Glutamatergic neuron (in vitro differentiated cells): ENCODE data around the gene SEC11A. TPM values are rescaled to one million over a fixed set of nuclear protein-coding genes. Genes with fewer than 3 reads are reported as not detected.
"Not testable (repeated sequence)": the region's sequence is repeated elsewhere in the genome, so short reads cannot be mapped to it uniquely, and the experiment has no call there.

Source experiments
- DNase-seq: peaks from one replicate; pipeline ENCODE4 v3.0.0; 2022
- H3K27ac Mint-ChIP-seq: one replicate; pipeline ENCODE4 v1.8.0; 2020; ENCODE audit warnings: mild to moderate bottlenecking, mixed read lengths, inconsistent platforms; ENCODE audit not compliant: unreplicated experiment
- H3K27me3 Mint-ChIP-seq: one replicate; pipeline ENCODE4 v1.8.0; 2020; ENCODE audit warnings: mild to moderate bottlenecking, moderate library complexity, mixed read lengths, inconsistent platforms; ENCODE audit not compliant: unreplicated experiment
- H3K36me3 Mint-ChIP-seq: one replicate; pipeline ENCODE4 v1.8.0; 2020; ENCODE audit warnings: mild to moderate bottlenecking, mixed read lengths, inconsistent platforms; ENCODE audit not compliant: unreplicated experiment
- H3K4me1 Mint-ChIP-seq: one replicate; pipeline ENCODE4 v1.8.0; 2020; ENCODE audit warnings: mild to moderate bottlenecking, low read depth, mixed read lengths, inconsistent platforms; ENCODE audit not compliant: unreplicated experiment
- H3K4me3 Mint-ChIP-seq: one replicate; pipeline ENCODE4 v1.8.0; 2020; ENCODE audit warnings: mild to moderate bottlenecking, mixed read lengths, inconsistent platforms; ENCODE audit not compliant: unreplicated experiment
- H3K9me3 Mint-ChIP-seq: one replicate; pipeline ENCODE4 v1.8.0; 2020; ENCODE audit warnings: mild to moderate bottlenecking, moderate library complexity, mixed read lengths, inconsistent platforms; ENCODE audit not compliant: unreplicated experiment
- total RNA-seq: library from RNA; stranded (reverse); fragmentation: NEBNext Ultra II Directional; extraction: Animal tissue kit (Norgen Biotek cat#: 25700); gene quantifications from one replicate; pipeline ENCODE4 v1.2.1, GENCODE V29; 2021; ENCODE audit not compliant: unreplicated experiment
- TF ChIP-seq, protein P1 (sequence below): fragments of 200-600 bp; sonication (generic); IDR thresholded peaks from one replicate; pipeline ENCODE4 v1.5.0; 2021; ENCODE audit not compliant: partially characterized antibody, unreplicated experiment

The SEC11A gene
- total RNA-seq, 1 donor from 2014 or later = 84.3 TPM

- no peaks in the 10 kb centered on the region for H3K27me3 Mint-ChIP-seq
- H3K4me1 Mint-ChIP-seq = peaks cover 2% of the 10 kb centered on the region
- H3K9me3 Mint-ChIP-seq = no peaks in the 10 kb centered on the region
- H3K36me3 Mint-ChIP-seq = no peaks in the 10 kb centered on the region
- H3K4me3 Mint-ChIP-seq = no peak overlapping the region
- H3K27ac Mint-ChIP-seq = no peak overlapping the region
- TF ChIP-seq, protein P1, sequence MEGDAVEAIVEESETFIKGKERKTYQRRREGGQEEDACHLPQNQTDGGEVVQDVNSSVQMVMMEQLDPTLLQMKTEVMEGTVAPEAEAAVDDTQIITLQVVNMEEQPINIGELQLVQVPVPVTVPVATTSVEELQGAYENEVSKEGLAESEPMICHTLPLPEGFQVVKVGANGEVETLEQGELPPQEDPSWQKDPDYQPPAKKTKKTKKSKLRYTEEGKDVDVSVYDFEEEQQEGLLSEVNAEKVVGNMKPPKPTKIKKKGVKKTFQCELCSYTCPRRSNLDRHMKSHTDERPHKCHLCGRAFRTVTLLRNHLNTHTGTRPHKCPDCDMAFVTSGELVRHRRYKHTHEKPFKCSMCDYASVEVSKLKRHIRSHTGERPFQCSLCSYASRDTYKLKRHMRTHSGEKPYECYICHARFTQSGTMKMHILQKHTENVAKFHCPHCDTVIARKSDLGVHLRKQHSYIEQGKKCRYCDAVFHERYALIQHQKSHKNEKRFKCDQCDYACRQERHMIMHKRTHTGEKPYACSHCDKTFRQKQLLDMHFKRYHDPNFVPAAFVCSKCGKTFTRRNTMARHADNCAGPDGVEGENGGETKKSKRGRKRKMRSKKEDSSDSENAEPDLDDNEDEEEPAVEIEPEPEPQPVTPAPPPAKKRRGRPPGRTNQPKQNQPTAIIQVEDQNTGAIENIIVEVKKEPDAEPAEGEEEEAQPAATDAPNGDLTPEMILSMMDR = no peak
- no peak for DNase-seq
Observed at GRCh38 chr15:84696757-84697156, 19.2 kb downstream of the SEC11A start.

GRCh38 chr15:84690342-84690741 lies 25.6 kb downstream of the SEC11A start:
- Mint-ChIP-seq H3K36me3 (peaks cover 9% of the 10 kb centered on the region), H3K27me3 (peaks cover 3% of the 10 kb centered on the region), H3K4me1 (no peaks in the 10 kb centered on the region), H3K9me3 (peaks cover 4% of the 10 kb centered on the region), H3K27ac (peak overlapping the region; percentile 26), H3K4me3 (no peak overlapping the region)
- TF ChIP-seq, protein P1 = no peak
- no peak for DNase-seq

DNA sequence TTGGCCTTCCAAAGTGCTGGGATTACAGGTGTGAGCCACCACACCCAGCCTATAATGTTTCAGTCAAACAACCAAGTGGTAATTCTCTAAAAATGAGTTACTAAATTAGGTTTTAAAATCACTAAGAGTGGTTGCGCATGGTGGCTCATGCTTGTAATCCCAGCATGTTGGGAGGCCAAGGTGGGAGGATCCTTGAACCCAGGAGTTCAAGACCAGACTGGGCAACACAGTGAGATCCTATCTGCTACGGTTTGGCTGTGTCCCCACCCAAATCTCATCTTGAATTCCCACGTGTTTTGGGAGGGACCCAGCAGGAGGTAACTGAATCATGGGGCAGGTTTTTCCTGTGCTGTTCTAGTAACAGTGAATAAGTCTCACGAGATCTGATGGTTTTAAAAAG lies 26.1 kb downstream of the SEC11A start:
- Mint-ChIP-seq H3K36me3 (peaks cover 9% of the 10 kb centered on the region), H3K4me3 (no peak overlapping the region), H3K4me1 (no peaks in the 10 kb centered on the region), H3K27me3 (peaks cover 3% of the 10 kb centered on the region), H3K9me3 (peaks cover 4% of the 10 kb centered on the region), H3K27ac (no peak overlapping the region)
- TF ChIP-seq, protein P1 = no peak
- DNase-seq = no peak

GRCh38 chr15:84686446-84686845 lies 29.5 kb downstream of the SEC11A start:
- H3K4me1 Mint-ChIP-seq, H3K9me3 Mint-ChIP-seq, H3K27me3 Mint-ChIP-seq, H3K36me3 Mint-ChIP-seq, H3K27ac Mint-ChIP-seq, DNase-seq, H3K4me3 Mint-ChIP-seq: not testable (repeated sequence)

DNA sequence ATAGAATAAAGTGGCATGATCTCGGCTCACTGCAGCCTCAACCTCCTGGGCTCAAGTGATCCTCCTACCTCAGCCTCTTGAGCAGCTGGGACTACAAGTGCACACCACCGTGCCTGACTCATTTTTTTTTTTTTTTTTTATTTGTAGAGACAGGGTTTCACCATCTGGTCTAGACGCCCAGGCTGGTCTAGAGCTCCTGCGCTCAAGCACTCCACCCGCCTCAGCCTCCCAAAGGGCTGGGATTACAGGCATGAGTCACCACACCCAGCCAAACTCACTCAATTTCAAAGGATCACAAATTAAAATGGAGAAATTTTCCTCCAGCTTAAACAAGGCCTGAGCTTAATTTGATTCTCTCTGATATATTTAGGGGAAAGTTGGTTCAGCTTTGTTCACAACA lies 30.6 kb downstream of the SEC11A start:
- peak overlapping the region; percentile 76 for H3K27ac Mint-ChIP-seq
- TF ChIP-seq, protein P1 = no peak
- no peak overlapping the region for H3K4me3 Mint-ChIP-seq
- peaks cover 3% of the 10 kb centered on the region for H3K27me3 Mint-ChIP-seq
- DNase-seq = peak; percentile 47
- H3K9me3 Mint-ChIP-seq = peaks cover 7% of the 10 kb centered on the region
- peaks cover 4% of the 10 kb centered on the region for H3K36me3 Mint-ChIP-seq
- no peaks in the 10 kb centered on the region for H3K4me1 Mint-ChIP-seq

DNA sequence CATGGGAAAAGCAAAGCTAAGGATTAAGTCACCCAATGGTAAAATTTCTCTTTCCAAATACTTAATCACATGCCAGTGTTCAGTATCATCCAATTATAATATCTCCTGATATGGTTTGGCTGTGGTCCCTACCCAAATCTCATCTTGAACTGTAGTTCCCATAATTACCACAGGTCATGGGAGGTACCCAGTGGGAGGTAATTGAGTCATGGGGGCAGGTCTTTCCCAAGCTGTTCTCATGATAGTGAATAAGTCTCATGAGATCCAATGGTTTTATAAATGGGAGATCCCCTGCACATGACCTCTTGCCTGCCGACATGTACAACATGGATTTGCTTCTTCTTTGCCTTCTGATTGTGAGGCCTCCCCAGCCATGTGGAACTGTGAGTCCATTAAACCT lies 31.8 kb downstream of the SEC11A start:
- no peak for DNase-seq
- Mint-ChIP-seq H3K4me3 (no peak overlapping the region), H3K9me3 (peaks cover 7% of the 10 kb centered on the region), H3K27ac (no peak overlapping the region), H3K27me3 (peaks cover 3% of the 10 kb centered on the region), H3K36me3 (no peaks in the 10 kb centered on the region), H3K4me1 (no peaks in the 10 kb centered on the region)
- TF ChIP-seq, protein P1 = no peak
